ENCODE measurements around the gene F13A1. TPM values are rescaled to one million over a fixed set of nuclear protein-coding genes. Genes with fewer than 3 reads are reported as not detected.

F13A1 gene
- total and polyA plus RNA-seq, 2 of the 8 experiments (the other 6 are each of a cell fraction or from before 2014, with no cell fraction given): 0.57 to 1.5 TPM

DNA sequence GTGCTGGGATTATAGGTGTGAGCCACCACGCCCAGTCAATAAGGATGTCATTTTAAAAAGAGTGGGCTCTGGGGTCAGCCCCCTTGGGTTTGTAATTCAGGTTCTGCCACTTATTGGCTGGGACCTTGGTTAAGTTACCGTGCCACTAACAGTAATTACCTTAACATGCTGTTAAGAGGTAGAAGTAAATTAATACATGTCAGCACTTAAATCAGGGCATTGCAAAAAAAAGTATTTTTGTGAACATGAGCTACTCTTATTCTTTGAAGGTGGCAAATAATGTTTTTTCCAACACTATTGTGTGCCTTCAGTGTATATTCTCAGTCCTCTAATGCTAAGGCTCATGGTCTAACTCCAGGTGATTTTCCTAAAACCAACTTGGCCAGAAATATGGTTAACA lies 109.5 kb downstream of the F13A1 start:
- Histone ChIP-seq H2AK5ac (ENCODE audit: low read depth, low read length) (no peak overlapping the region), H4K5ac (ENCODE audit: insufficient read length, low read depth, low read length) (no peak overlapping the region), H4K8ac (ENCODE audit: extremely low read depth, insufficient read depth, low read length) (no peak overlapping the region), H3K36me3 (ENCODE audit: control insufficient read depth in 2 of 4, insufficient read depth in 4 of 4, low read length in 3 of 4) (no peaks in the 10 kb centered on the region), H3K18ac (ENCODE audit: extremely low read depth, low read length) (no peak overlapping the region), H3K4me2 (ENCODE audit: insufficient read depth in 1 of 2, low read depth in 2 of 2, low read length in 2 of 2) (no peak overlapping the region), H3K14ac (ENCODE audit: insufficient read length) (no peak overlapping the region), H3K23ac (ENCODE audit: insufficient read length) (no peak overlapping the region), H2BK12ac (ENCODE audit: low read depth, low read length) (no peak overlapping the region), H3K27ac (ENCODE audit: low read depth, low read length) (no peak overlapping the region), H4K20me1 (replicated peaks in 1 of 2; ENCODE audit: control insufficient read depth in 1 of 2, insufficient read depth in 2 of 2, low read length in 2 of 2) (no peaks in the 10 kb centered on the region), H2AFZ (ENCODE audit: low read length) (no peak overlapping the region), H3K27me3 (replicated peaks in 1 of 4; ENCODE audit: control insufficient read depth in 3 of 4, extremely low read depth in 1 of 4, insufficient read depth in 3 of 4, low read length in 3 of 4) (no peaks in the 10 kb centered on the region), H3K9me3 (ENCODE audit: insufficient read depth in 2 of 2, low read depth in 1 of 2, low read length in 1 of 2) (peaks cover 15 to 18% of the 10 kb centered on the region in 2 experiments), H3K23me2 (ENCODE audit: low read depth, low read length) (no peaks in the 10 kb centered on the region), H3K79me1 (ENCODE audit: low read depth, low read length) (no peaks in the 10 kb centered on the region), H3K4ac (replicated peaks; ENCODE audit: insufficient read length, low read depth, low read length) (no peak overlapping the region), H3K9ac (replicated peaks in 1 of 4; ENCODE audit: extremely low read depth in 1 of 4, low read depth in 3 of 4, low read length in 3 of 4) (no peak overlapping the region), H2BK20ac (ENCODE audit: low read length) (no peak overlapping the region), H3K79me2 (ENCODE audit: control insufficient read depth in 1 of 2, insufficient read depth in 2 of 2, low read length in 2 of 2) (no peaks in the 10 kb centered on the region), H2BK120ac (replicated peaks; ENCODE audit: low read depth, low read length) (no peak overlapping the region), H2BK5ac (ENCODE audit: low read depth, low read length) (no peak overlapping the region), H3K56ac (replicated peaks; ENCODE audit: insufficient read length, low read depth, low read length) (no peak overlapping the region), H4K91ac (replicated peaks; ENCODE audit: insufficient read length, low read length) (no peak overlapping the region), H2BK15ac (ENCODE audit: low read length) (no peak overlapping the region), H3K4me3 (ENCODE audit: extremely low read depth in 1 of 4, insufficient read depth in 2 of 4, low read depth in 3 of 4, low read length in 4 of 4) (no peak overlapping the region), H3K4me1 (replicated peaks in 1 of 4; ENCODE audit: control insufficient read depth in 3 of 4, insufficient read depth in 4 of 4, low read length in 3 of 4) (no peaks in the 10 kb centered on the region)
- TF ChIP-seq SUZ12 (IDR thresholded peaks at IDR 0.05; ENCODE audit: low read length) (no peak), ATF2 (IDR thresholded peaks at IDR 0.05; ENCODE audit: low read length) (no peak), GABPA (IDR thresholded peaks at IDR 0.05; ENCODE audit: borderline replicate concordance, insufficient read depth, low read length) (no peak), SP4 (IDR thresholded peaks at IDR 0.05; ENCODE audit: low read length) (no peak), CEBPB (IDR thresholded peaks at IDR 0.05; ENCODE audit: low read depth, low read length) (no peak), EZH2 (IDR thresholded peaks at IDR 0.05; ENCODE audit: low read depth, low read length, severe bottlenecking) (no peak)
- POLR2A ChIA-PET (ENCODE audit: partially characterized antibody): no interaction called here
- FAIRE-seq: no peak
- no peak for DNase-seq (ENCODE audit: low read depth in 1 of 2, low spot score in 2 of 2)
- CTCF ChIA-PET (ENCODE audit: partially characterized antibody): interaction anchor here (1.0 kb wide), 1 partner anchor 12 kb away, joined by 3 read pairs; no protein-coding TSS in a partner anchor
- 88% methylated on average over 2 of the region's 2 CpGs; no CpG with 5 or more reads in 1 of the 2 experiments for WGBS, 2 experiments (ENCODE audit: extremely low coverage in 1 of 2, insufficient coverage in 1 of 2, insufficient read length in 1 of 2, insufficient replicate concordance in 2 of 2, low coverage in 1 of 2, low lambda C conversion rate in 2 of 2, missing lambda C conversion rate in 1 of 2)

Data from H1 (cell line).